Mesothelial cell of epicardium (in vitro differentiated cells): ENCODE measurements around the gene COX7A2L. TPM values are rescaled to one million over a fixed set of nuclear protein-coding genes. Genes with fewer than 3 reads are reported as not detected.
"Not testable (repeated sequence)": the region's sequence is repeated elsewhere in the genome, so short reads cannot be mapped to it uniquely, and the experiment has no call there.

Experiments used
- DNase-seq, 2 experiments: peaks; one replicate each; pipeline ENCODE4 v3.0.0; 2021; ENCODE audit warnings: low spot score in 2 of 2; ENCODE audit not compliant: unreplicated experiment in 2 of 2
- H3K27ac Mint-ChIP-seq: 2 replicates; pipeline ENCODE4 v1.8.0; 2021; ENCODE audit warnings: mixed read lengths
- H3K27me3 Mint-ChIP-seq: 2 replicates; pipeline ENCODE4 v1.8.0; 2021; ENCODE audit warnings: low read depth, mixed read lengths
- H3K36me3 Mint-ChIP-seq: 2 replicates; pipeline ENCODE4 v1.8.0; 2021; ENCODE audit warnings: mixed read lengths
- H3K4me1 Mint-ChIP-seq: 2 replicates; pipeline ENCODE4 v1.8.0; 2021; ENCODE audit warnings: mixed read lengths
- H3K4me3 Mint-ChIP-seq: 2 replicates; pipeline ENCODE4 v1.8.0; 2021; ENCODE audit warnings: mild to moderate bottlenecking, moderate library complexity, mixed read lengths
- H3K9me3 Mint-ChIP-seq: 2 replicates; pipeline ENCODE4 v1.8.0; 2021; ENCODE audit warnings: mixed read lengths
- total RNA-seq: library from RNA; stranded (reverse); gene quantifications from 3 replicates; pipeline ENCODE4 v1.2.1, GENCODE V29; 2021
- TF ChIP-seq, protein P1 (sequence below): fragments of 200-600 bp; sonication (generic); IDR thresholded peaks from one replicate; pipeline ENCODE4 v1.5.0; 2021; ENCODE audit warnings: antibody characterized with exemption; ENCODE audit not compliant: unreplicated experiment

Gene COX7A2L
- total RNA-seq, 1 donor from 2014 or later = 82.5 TPM

DNA sequence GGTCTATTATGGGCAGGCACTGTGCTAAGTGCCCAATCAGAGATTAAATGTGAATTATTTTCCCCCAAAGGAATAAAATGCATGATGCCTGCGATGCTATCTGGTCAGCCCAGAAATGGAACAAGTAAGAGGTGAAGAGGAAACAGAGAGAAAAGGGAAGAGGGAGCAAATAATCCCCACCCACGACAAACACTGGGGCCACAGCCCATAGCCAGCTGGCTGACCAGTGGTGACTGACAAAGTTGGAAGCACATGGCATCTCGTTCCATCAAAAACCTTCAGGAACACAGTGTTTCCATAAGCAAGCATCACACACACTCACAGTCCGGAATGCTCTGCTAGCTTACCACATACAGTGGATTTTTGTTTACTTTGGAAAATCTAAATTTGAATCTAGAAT is 21.1 kb upstream of the COX7A2L start:
- DNase-seq = no peak
- no peak overlapping the region for H3K27ac Mint-ChIP-seq
- TF ChIP-seq, protein P1, sequence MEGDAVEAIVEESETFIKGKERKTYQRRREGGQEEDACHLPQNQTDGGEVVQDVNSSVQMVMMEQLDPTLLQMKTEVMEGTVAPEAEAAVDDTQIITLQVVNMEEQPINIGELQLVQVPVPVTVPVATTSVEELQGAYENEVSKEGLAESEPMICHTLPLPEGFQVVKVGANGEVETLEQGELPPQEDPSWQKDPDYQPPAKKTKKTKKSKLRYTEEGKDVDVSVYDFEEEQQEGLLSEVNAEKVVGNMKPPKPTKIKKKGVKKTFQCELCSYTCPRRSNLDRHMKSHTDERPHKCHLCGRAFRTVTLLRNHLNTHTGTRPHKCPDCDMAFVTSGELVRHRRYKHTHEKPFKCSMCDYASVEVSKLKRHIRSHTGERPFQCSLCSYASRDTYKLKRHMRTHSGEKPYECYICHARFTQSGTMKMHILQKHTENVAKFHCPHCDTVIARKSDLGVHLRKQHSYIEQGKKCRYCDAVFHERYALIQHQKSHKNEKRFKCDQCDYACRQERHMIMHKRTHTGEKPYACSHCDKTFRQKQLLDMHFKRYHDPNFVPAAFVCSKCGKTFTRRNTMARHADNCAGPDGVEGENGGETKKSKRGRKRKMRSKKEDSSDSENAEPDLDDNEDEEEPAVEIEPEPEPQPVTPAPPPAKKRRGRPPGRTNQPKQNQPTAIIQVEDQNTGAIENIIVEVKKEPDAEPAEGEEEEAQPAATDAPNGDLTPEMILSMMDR = no peak
- no peaks in the 10 kb centered on the region for H3K27me3 Mint-ChIP-seq
- H3K4me1 Mint-ChIP-seq = peaks cover 5% of the 10 kb centered on the region
- no peaks in the 10 kb centered on the region for H3K9me3 Mint-ChIP-seq
- H3K4me3 Mint-ChIP-seq = no peak overlapping the region
- H3K36me3 Mint-ChIP-seq = no peaks in the 10 kb centered on the region

- H3K27ac Mint-ChIP-seq, H3K27me3 Mint-ChIP-seq, H3K9me3 Mint-ChIP-seq, DNase-seq, H3K4me1 Mint-ChIP-seq, H3K36me3 Mint-ChIP-seq, H3K4me3 Mint-ChIP-seq: not testable (repeated sequence)
These were observed 19.0 kb upstream of the COX7A2L start for GRCh38 chr2:42380026-42380425.

- no peaks in the 10 kb centered on the region for H3K27me3 Mint-ChIP-seq
- no peak for DNase-seq
- no peak overlapping the region for H3K27ac Mint-ChIP-seq
- H3K36me3 Mint-ChIP-seq = no peaks in the 10 kb centered on the region
- H3K4me3 Mint-ChIP-seq = no peak overlapping the region
- H3K9me3 Mint-ChIP-seq = no peaks in the 10 kb centered on the region
- peaks cover 4% of the 10 kb centered on the region for H3K4me1 Mint-ChIP-seq
- TF ChIP-seq, protein P1 = no peak
These were observed 17.4 kb upstream of the COX7A2L start for GRCh38 chr2:42378415-42378814.

GRCh38 chr2:42376758-42377157 is 15.7 kb upstream of the COX7A2L start:
- H3K9me3 Mint-ChIP-seq = no peaks in the 10 kb centered on the region
- no peaks in the 10 kb centered on the region for H3K27me3 Mint-ChIP-seq
- TF ChIP-seq, protein P1 = no peak
- no peak overlapping the region for H3K27ac Mint-ChIP-seq
- H3K36me3 Mint-ChIP-seq = no peaks in the 10 kb centered on the region
- DNase-seq = no peak
- H3K4me1 Mint-ChIP-seq = peaks cover 8% of the 10 kb centered on the region
- no peak overlapping the region for H3K4me3 Mint-ChIP-seq

DNA sequence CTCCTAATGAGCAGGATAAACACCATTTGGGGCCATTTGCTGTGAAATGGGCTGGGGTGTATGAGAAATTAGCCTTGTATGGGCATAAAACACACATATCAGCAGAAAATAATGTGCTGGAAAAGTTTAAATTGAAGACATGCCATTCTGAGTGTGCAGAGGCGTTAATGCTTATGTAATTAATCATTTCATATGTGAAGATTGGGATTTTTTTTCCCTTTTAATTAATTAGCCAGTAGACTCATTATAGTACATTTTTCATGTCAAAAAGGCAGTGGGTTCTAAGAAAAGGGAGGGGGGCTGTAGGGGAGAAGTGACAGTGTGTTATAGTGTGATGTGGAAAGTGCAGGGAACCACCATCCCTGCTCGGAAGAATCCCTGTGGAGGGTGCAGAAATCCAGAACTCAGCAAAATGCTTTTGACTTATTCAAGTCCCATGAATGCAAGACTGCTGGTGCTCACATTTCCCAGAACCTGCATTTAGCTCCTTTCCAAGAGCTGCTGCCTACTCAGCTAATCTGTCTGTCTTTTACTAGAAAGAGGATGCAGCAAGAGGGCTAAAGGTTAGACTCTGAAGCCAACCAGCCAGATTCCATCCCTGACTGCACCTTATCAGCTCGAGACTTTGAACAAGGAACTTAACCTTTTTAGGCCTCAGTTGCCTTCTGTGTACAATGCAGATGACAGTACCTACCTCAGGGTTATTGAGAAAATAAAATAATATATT is 11.6 kb upstream of the COX7A2L start:
- Mint-ChIP-seq H3K9me3 (no peaks in the 10 kb centered on the region), H3K27ac (peak overlapping the region; percentile 28), H3K4me1 (peaks cover 17% of the 10 kb centered on the region), H3K4me3 (no peak overlapping the region), H3K27me3 (no peaks in the 10 kb centered on the region), H3K36me3 (no peaks in the 10 kb centered on the region)
- TF ChIP-seq, protein P1 = no peak
- no peak for DNase-seq

GRCh38 chr2:42371611-42372473 is 10.8 kb upstream of the COX7A2L start:
- no peak for DNase-seq
- Mint-ChIP-seq H3K27ac (peak overlapping the region; percentile 28), H3K27me3 (no peaks in the 10 kb centered on the region), H3K4me3 (no peak overlapping the region), H3K4me1 (peaks cover 23% of the 10 kb centered on the region), H3K9me3 (no peaks in the 10 kb centered on the region), H3K36me3 (no peaks in the 10 kb centered on the region)
- TF ChIP-seq, protein P1 = no peak
